Muscle of back (tissue), 11 donors: ENCODE results near the gene KCTD10. TPM values are rescaled to one million over a fixed set of nuclear protein-coding genes. Genes with fewer than 3 reads are reported as not detected.

ENCODE experiments used
- DNase-seq, 3 donors: peaks; one replicate each; pipeline versions ENCODE4 v3.0.0 to v3.0.0-alpha.2; 2013
- polyA plus RNA-seq, 10 donors: library from polyadenylated mRNA; unstranded; fragments of 120-200 nt; gene quantifications; one replicate each; pipeline ENCODE4 v1.2.1, GENCODE V29; 2013; ENCODE audit not compliant: insufficient read length in 10 of 10

Gene KCTD10
- polyA plus RNA-seq, 10 donors: 24.8 to 36.9 (median 33.0) TPM

GRCh38 chr12:109497675-109498074, 20.6 kb upstream of the KCTD10 start:
- no peak for DNase-seq

GRCh38 chr12:109496306-109496705, 19.2 kb upstream of the KCTD10 start:
- DNase-seq: no peak

- DNase-seq: no peak
Measured at GRCh38 chr12:109495012-109495411, 17.9 kb upstream of the KCTD10 start.

- DNase-seq: no peak
Measured at GRCh38 chr12:109494348-109494881, 17.3 kb upstream of the KCTD10 start.

- DNase-seq: no peak
Measured at GRCh38 chr12:109493938-109494337, 16.8 kb upstream of the KCTD10 start.

GRCh38 chr12:109493090-109493489, 16.0 kb upstream of the KCTD10 start:
- DNase-seq: no peak

- DNase-seq: no peak
Measured at GRCh38 chr12:109492371-109492770, 15.3 kb upstream of the KCTD10 start.

GRCh38 chr12:109491671-109492070, 14.6 kb upstream of the KCTD10 start:
- no peak for DNase-seq

- DNase-seq: no peak
Measured at GRCh38 chr12:109489955-109490565, 13.0 kb upstream of the KCTD10 start.

- no peak for DNase-seq
Measured at GRCh38 chr12:109489016-109489954, 12.2 kb upstream of the KCTD10 start.

- no peak for DNase-seq
Measured at GRCh38 chr12:109488051-109488665, 11.1 kb upstream of the KCTD10 start.

- no peak for DNase-seq
Measured at GRCh38 chr12:109487181-109488050, 10.3 kb upstream of the KCTD10 start.

GRCh38 chr12:109485201-109485600, 8.1 kb upstream of the KCTD10 start:
- DNase-seq: no peak

GRCh38 chr12:109483346-109483745, 6.2 kb upstream of the KCTD10 start:
- DNase-seq: no peak

- no peak for DNase-seq
Measured at GRCh38 chr12:109482894-109483293, 5.8 kb upstream of the KCTD10 start.

GRCh38 chr12:109482491-109482890, 5.4 kb upstream of the KCTD10 start:
- no peak for DNase-seq

GRCh38 chr12:109481863-109482262, 4.8 kb upstream of the KCTD10 start:
- no peak for DNase-seq

- no peak for DNase-seq
Measured at GRCh38 chr12:109480356-109480755, 3.3 kb upstream of the KCTD10 start.

GRCh38 chr12:109479761-109480160, 2.7 kb upstream of the KCTD10 start:
- DNase-seq: no peak

GRCh38 chr12:109477963-109478315, 839 bp upstream of the KCTD10 start:
- no peak for DNase-seq

GRCh38 chr12:109476807-109477184, 304 bp downstream of the KCTD10 start:
- DNase-seq: no peak
